DND-41 (cell line): Measurements from ENCODE around the gene TBCE.

Experiments used
- CTCF ChIP-seq: IDR thresholded peaks from 2 replicates; pipeline ENCODE4 v1.5.1; 2012; ENCODE audit warnings: borderline replicate concordance, low read length, moderate library complexity, mild to moderate bottlenecking; ENCODE audit not compliant: poor library complexity, severe bottlenecking; ENCODE audit errors: extremely low read depth
- EZH2 ChIP-seq: IDR thresholded peaks from 3 replicates; pipeline ENCODE4 v1.6.1; 2012; ENCODE audit warnings: borderline replicate concordance, low read depth, mild to moderate bottlenecking, moderate library complexity, low read length, inconsistent platforms; ENCODE audit not compliant: severe bottlenecking

GRCh38 chr1:235416662-235417049, 49.4 kb downstream of the TBCE start:
- TF ChIP-seq CTCF (no peak), EZH2 (no peak)
